Glomerular visceral epithelial cell (primary cell): ENCODE measurements around the gene GNAT1.

Source experiments
- DNase-seq: peaks from one replicate; pipeline ENCODE4 v3.0.0-alpha.2; 2016; ENCODE audit errors: extremely low spot score

Gene GNAT1

GRCh38 chr3:50190936-50191660, at the start of gene GNAT1:
TSS of gene GNAT1 (plus strand) at chr3:50191610. CDS start at chr3:50191726, 116 bp downstream.
- no peak for DNase-seq

DNA sequence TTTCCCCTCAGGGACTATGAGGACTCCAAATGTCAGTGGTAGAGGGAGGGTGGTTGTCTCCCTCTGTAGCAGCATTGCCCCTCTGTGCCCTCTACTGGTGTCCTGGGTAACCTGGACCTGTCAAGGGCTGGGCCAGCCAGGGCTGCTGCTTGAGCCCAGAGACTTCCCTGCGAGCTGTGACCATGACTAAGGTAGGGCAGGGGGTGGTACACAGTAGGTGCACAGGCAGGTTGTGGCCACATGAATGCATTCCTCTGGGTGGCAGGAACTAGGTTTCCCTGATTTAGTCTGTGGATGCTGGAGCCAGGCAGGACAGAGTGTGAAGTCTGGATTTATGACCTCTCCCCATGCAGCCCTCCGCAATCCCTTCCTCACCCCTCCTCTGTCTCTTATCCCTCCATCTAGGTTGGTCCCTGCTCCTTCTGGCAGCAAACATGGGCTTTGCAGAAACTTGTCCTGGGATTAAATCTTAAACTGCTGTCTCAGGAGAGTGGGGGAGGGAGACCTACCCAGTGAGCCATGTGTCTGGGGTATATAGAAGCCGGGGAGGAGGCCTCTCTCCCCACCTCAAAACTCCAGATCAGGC, 45.0 kb upstream of the GNAT1 start:
- DNase-seq, result no peak

DNA sequence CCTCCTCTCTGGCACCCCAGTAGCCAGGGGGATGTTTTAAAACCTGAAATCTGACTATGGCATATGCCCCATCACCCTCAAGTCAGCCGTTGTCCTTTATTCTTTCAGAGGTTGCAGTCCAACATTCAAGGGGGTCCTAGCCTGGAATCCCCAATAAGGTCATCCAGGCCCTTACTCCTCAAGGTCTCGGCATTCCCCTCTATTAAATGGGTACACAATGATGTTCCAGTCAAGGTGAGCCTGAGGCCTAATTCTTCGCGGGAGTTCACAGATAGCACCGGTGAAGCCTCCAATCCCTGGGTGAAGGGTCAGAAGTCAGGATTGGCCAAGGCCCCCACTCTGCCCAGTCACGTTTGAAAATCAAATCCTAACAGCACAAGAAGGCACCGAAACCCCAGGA, 44.4 kb upstream of the GNAT1 start:
- no peak for DNase-seq

- no peak for DNase-seq
Measured at GRCh38 chr3:50147447-50147846, 44.0 kb upstream of the GNAT1 start.

- no peak for DNase-seq
Measured at GRCh38 chr3:50147861-50148260, 43.5 kb upstream of the GNAT1 start.

GRCh38 chr3:50150404-50150750, 41.0 kb upstream of the GNAT1 start:
- DNase-seq, result no peak

DNA sequence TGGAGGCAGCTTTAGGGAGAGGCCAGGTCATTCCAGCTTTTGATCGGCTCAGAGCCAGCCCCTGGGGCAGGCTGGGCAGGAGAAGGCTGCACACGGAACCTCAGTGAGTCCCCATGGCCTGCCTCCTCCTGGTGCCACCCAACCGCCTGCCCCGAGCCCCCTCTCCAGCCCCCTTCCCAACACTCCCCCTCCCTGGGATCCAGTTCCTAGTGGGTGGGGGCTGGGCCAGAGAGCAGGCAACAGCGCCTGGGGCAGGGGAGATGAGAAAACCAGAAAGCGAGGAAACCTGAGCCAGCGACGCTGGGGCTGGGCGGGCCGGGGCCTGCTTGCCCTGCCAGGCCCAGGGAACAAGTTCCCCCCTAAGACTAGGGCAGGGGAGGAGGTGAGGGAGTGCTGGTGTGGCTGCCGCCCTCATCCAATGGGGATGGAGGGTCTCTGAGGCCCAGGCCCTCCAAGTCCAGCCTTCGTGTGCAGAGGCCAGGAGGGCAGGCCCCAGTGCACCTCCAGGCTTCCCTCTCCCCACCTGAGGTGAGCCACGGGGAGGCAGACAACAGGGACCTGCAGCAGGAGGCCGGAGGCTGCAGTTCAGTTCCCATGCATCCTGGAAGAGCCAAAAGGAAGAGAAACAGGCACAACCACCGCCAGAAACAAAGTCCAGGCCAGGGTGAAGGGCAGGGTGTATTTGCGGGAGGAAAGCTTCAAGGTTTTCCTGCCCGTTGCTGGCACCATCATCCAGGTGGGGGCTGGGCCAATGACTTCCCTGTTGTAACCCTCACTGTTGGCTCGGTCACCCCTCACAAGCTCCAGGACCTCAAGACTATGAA, 40.3 kb upstream of the GNAT1 start:
- DNase-seq, result no peak

DNA sequence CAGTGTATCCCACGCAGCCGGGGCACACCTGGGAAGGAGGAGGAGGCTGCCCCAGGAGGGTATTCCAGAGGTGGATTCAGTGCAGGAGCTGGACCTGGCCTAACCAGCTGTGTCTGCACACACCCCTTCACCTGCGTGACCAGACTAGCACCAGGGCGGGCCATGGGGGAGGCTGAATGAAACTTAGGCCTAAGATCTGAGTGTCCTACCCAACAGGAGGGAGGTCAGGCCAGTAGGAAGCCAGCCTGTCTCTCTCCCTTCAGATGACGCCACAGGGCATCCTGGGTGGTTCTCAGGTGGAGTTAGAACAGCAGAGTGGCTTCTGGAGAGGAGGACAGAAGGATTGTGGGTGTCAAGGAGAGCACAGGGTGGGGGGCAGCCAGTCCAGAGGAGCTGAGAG, 39.7 kb upstream of the GNAT1 start:
- DNase-seq, result no peak

DNA sequence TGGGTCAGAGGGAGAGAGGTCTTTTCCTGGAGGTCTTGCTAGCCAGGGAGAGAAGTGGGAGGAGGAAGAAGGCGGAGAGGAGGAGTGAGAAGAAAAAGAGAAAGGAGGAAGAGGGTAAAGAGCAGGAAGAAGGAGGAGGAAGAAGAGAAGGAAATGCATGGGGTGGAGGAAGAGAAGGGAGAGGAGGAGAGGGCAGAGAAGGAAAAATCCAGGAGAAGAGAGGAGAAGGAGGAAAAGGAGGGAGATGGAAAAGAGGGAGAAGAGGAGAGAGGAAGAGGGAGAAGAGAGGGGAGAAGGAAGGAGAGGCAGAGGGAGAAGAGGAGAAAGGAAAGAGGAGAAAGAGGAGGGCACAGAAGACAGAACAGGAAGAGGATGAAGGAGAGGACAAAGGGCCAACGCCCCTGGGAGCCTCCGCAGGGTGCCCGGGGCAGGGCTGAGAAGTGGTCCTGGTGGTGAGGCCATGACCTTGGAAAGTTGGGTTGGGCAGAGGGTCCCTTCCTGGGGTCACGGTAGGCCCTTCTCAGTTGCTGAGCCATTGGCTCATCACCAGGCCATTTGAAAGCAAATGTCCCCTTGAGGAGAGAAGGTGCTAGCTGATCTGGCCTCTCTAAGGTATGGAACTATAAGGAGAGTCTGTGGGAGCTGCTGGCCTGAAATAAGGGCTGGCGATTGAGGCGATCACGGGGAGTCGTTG, 37.5 kb upstream of the GNAT1 start:
- no peak for DNase-seq

GRCh38 chr3:50154476-50154839, 37.0 kb upstream of the GNAT1 start:
- DNase-seq, result no peak

- DNase-seq, result peak; percentile 72
Measured at GRCh38 chr3:50154840-50155490, 36.4 kb upstream of the GNAT1 start, which contains the start of gene SEMA3F. TSS of gene SEMA3F (plus strand) at chr3:50155324. CDS start at chr3:50159623, 4,299 bp downstream.

- DNase-seq, result no peak
Measured at GRCh38 chr3:50155491-50155878, 35.9 kb upstream of the GNAT1 start.

- no peak for DNase-seq
Measured at GRCh38 chr3:50155891-50156290, 35.5 kb upstream of the GNAT1 start.

DNA sequence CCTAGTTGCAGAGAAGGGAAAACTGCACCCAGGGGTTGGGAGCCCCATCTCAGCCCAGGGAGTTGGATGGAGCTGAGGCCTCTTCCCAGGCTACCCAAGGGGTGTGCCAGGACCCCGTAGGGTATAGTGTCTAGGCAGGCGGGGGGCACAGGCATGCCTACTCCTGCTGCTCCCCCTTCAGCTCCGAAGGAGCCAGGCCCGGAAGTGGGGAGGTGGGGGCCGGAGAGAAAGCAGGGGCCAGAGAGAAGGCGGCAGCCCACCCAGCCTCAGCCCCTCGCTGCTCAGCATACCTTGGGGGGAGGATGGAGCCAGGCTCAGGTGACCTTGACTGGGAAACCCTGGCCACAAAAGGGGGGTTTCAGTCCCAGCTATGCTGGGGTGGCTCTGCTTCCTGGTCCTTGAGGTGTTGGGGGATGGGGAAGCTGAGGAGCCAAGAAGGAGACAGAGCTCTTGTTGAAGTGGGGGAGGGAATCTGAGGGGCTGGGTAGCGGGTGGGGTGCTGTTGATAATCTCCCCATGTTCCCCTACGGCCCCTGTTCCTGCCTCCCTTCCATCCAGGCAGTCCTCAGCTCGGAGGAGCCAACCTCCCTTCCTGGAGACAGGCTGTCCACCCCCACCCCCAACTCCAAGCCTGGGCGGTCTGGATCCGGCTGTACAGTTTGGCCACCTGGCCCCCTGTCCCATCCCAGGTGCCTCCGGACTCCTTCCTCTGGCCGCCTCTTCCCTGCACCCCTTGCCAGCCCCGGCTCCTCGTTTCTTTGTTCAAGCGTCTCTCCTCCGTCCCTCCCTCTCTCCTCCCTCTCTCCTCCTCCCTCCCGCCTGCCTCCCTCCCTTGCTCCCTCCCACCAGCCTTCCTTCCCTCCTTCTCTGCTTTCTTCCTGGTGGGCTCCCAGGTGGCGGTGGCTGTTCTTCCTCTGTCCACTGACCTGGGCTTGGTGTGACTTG, 34.6 kb upstream of the GNAT1 start:
- no peak for DNase-seq

- no peak for DNase-seq
Measured at GRCh38 chr3:50157827-50158529, 33.4 kb upstream of the GNAT1 start.

DNA sequence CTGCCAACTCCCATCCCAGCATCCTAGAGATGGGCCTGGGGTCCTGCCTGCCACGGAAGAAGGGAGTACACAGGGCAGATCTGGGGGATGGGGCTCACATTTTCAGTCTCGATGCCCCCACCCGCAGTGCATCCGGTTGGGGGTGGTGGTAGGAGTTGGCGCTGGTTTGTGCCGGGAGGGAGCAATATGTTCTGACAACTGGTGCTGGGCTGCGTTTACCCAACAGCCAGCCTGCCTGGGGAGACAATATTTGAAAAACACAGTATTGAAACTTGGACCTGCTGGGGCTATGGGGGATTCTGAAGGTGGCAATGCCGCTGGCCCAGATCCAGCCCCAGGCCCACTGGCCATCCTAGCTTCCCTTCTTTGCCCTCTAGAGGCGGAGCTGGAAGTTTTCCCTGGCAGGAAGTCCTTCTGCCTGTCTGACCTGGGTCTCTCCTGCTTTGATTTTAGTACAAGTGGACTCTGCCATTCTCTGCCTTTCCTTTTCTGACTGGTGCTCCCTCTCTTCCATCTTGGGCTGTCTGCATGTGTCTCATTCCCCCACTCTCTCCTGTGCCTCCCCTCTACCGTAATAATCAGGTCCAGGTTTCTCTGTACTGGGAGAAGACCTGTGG, 32.8 kb upstream of the GNAT1 start:
- no peak for DNase-seq

GRCh38 chr3:50160561-50160983, 30.8 kb upstream of the GNAT1 start:
- no peak for DNase-seq

- DNase-seq, result no peak
Measured at GRCh38 chr3:50161320-50161719, 30.1 kb upstream of the GNAT1 start.

DNA sequence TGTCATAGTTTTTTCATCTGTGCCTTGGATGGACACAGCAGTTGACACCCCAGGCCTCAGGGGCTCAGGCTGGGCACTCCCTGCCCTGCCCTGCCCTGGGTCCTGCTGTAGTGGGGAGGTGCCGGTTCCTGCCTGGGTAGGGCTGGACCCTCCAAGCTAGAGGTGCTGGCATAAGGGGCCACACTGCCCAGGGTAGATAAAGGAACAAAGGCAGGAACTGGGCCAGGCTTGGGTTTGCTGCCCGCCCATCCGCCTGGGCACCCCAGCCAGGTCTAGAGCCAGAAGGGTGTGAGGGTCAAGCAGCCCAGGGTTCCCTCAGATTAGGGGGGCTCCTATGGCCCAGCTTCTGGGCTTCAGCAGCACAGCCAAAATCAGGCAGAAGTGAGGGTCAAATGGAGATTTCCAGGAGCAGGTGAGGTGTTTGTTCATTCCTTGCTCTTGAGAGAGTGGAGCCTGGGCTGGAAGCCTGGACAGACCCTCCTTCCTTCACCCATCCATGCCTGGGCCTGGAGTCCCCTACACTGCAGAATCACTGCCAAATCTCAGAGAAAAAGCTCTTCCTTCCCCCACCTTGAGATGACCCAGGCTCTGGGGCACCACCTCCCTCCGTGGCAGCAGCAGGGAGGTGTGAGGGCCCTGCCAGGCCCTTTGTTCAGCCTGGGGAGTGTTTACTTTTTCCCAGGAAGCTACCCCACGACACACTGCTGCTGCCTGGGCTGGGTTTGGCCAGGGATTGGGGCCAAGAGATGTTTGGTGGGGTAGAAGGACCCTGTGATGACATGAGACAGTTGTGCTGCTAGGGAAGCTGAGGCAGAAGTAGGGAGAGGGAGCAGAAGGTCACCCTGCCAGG, 29.2 kb upstream of the GNAT1 start:
- no peak for DNase-seq
